ENCODE data around the gene KCNA5.

GRCh38 chr12:4994622-4995021 is 49.1 kb upstream of the KCNA5 start:
- no peak for TF ChIP-seq CTCF (IDR thresholded peaks at IDR 0.05)
- TF ChIP-seq POLR2A (IDR thresholded peaks at IDR 0.05), result no peak
- no peak for TF ChIP-seq EP300 (IDR thresholded peaks at IDR 0.05)
